Sigmoid colon (tissue), 4 donors: ENCODE data around the gene STEAP1B.

Experiments
- CTCF ChIP-seq, 4 experiments: fragments of 450-650 bp in 3 of 4; fragments of 200-600 bp in 1 of 4; IDR thresholded peaks; one replicate each; pipeline ENCODE4 v1.5.1; 2016 to 2019; ENCODE audit warnings: antibody characterized with exemption in 4 of 4, mild to moderate bottlenecking in 3 of 4, moderate library complexity in 2 of 4
- POLR2A ChIP-seq, 2 donors: fragments of 450-650 bp; IDR thresholded peaks; one replicate each; pipeline ENCODE4 v1.6.1; 2016; ENCODE audit warnings: antibody characterized with exemption in 2 of 2, mild to moderate bottlenecking in 2 of 2, moderate library complexity in 2 of 2
- POLR2AphosphoS5 ChIP-seq, 4 donors: sonication (generic); formaldehyde crosslinking; IDR thresholded peaks; one replicate each; pipeline ENCODE4 v1.6.1; 2017; ENCODE audit warnings: antibody characterized with exemption in 4 of 4

GRCh38 chr7:22543169-22543568 is 43.2 kb upstream of the STEAP1B start:
- TF ChIP-seq CTCF (IDR thresholded peaks at IDR 0.05): no peak
- TF ChIP-seq POLR2A (IDR thresholded peaks at IDR 0.05): no peak
- no peak for TF ChIP-seq POLR2AphosphoS5 (IDR thresholded peaks at IDR 0.05)
